Measurements from ENCODE around the gene TUBA4B.

TUBA4B gene

GRCh38 chr2:219223831-219224610 is 29.0 kb upstream of the TUBA4B start:
- ChIA-PET POLR2A (no interaction called here), CTCF (interaction anchor here (0.8 to 1.4 kb wide), 3 partner anchors 18 to 24 kb away, joined by 3 to 6 read pairs (median 3); partner anchors contain the start of genes GLB1L and STK16)
- Histone ChIP-seq H3K27me3 (replicated peaks in 2 of 5; ENCODE audit: control insufficient read depth in 4 of 5, insufficient read depth in 5 of 5, low read length in 4 of 5) (no peaks in the 10 kb centered on the region), H3K36me3 (ENCODE audit: control insufficient read depth in 4 of 4, insufficient read depth in 4 of 4, low read length in 3 of 4) (peaks cover 23 to 70% (median 51%) of the 10 kb centered on the region in 4 experiments), H3K4me3 (ENCODE audit: control insufficient read depth in 1 of 7, extremely low read depth in 1 of 7, insufficient read depth in 4 of 7, low read depth in 2 of 7, low read length in 6 of 7) (no peak overlapping the region), H3K4me1 (ENCODE audit: control extremely low read depth in 1 of 4, control insufficient read depth in 4 of 4, insufficient read depth in 4 of 4, low read length in 3 of 4) (peaks cover 6 to 35% (median 27%) of the 10 kb centered on the region in 4 experiments), H3K9me3 (ENCODE audit: control extremely low read depth in 1 of 5, control insufficient read depth in 4 of 5, insufficient read depth in 2 of 5, low read depth in 1 of 5, low read length in 4 of 5) (no peaks in the 10 kb centered on the region), H3K27ac (ENCODE audit: insufficient read depth in 1 of 2, low read depth in 1 of 2, low read length in 2 of 2, poor library complexity in 1 of 2, severe bottlenecking in 2 of 2) (no peak overlapping the region)
- 98% methylated on average over 27 of the region's 31 CpGs for WGBS (ENCODE audit: insufficient coverage)
- DNase-seq, result no peak

GRCh38 chr2:219225350-219225749 is 27.7 kb upstream of the TUBA4B start:
- Histone ChIP-seq H3K27me3 (replicated peaks in 2 of 5; ENCODE audit: control insufficient read depth in 4 of 5, insufficient read depth in 5 of 5, low read length in 4 of 5) (no peaks in the 10 kb centered on the region), H3K4me3 (ENCODE audit: control insufficient read depth in 1 of 7, extremely low read depth in 1 of 7, insufficient read depth in 4 of 7, low read depth in 2 of 7, low read length in 6 of 7) (no peak overlapping the region), H3K27ac (ENCODE audit: insufficient read depth in 1 of 2, low read depth in 1 of 2, low read length in 2 of 2, poor library complexity in 1 of 2, severe bottlenecking in 2 of 2) (no peak overlapping the region), H3K36me3 (ENCODE audit: control insufficient read depth in 4 of 4, insufficient read depth in 4 of 4, low read length in 3 of 4) (peaks cover 20 to 64% (median 43%) of the 10 kb centered on the region in 4 experiments), H3K9me3 (ENCODE audit: control extremely low read depth in 1 of 5, control insufficient read depth in 4 of 5, insufficient read depth in 2 of 5, low read depth in 1 of 5, low read length in 4 of 5) (no peaks in the 10 kb centered on the region), H3K4me1 (ENCODE audit: control extremely low read depth in 1 of 4, control insufficient read depth in 4 of 4, insufficient read depth in 4 of 4, low read length in 3 of 4) (peaks cover 7 to 33% (median 29%) of the 10 kb centered on the region in 4 experiments)
- peak in 1 of 3 donors; percentile 26 for DNase-seq
- 37% methylated on average over 3 of the region's 3 CpGs for WGBS (ENCODE audit: insufficient coverage)
- ChIA-PET POLR2A (no interaction called here), CTCF (interaction anchor here (1.3 kb wide), 1 partner anchor 68 kb away, joined by 3 read pairs; no protein-coding TSS in a partner anchor)

GRCh38 chr2:219228041-219228910 is 24.8 kb upstream of the TUBA4B start:
- H3K36me3 ChIP-seq (ENCODE audit: control insufficient read depth in 4 of 4, insufficient read depth in 4 of 4, low read length in 3 of 4), result peaks cover 21 to 52% (median 31%) of the 10 kb centered on the region in 4 experiments
- CTCF ChIA-PET, result interaction anchor here (1.5 to 5.2 kb wide), 5 partner anchors 13 to 198 kb away, joined by 3 to 41 read pairs (median 15); partner anchors contain the start of genes GLB1L, STK16, TUBA4A and TUBA4B
- DNase-seq, result no peak
- no peaks in the 10 kb centered on the region for H3K9me3 ChIP-seq (ENCODE audit: control extremely low read depth in 1 of 5, control insufficient read depth in 4 of 5, insufficient read depth in 2 of 5, low read depth in 1 of 5, low read length in 4 of 5)
- WGBS (ENCODE audit: insufficient coverage), result 35% methylated on average over 6 of the region's 7 CpGs
- H3K27ac ChIP-seq (ENCODE audit: insufficient read depth in 1 of 2, low read depth in 1 of 2, low read length in 2 of 2, poor library complexity in 1 of 2, severe bottlenecking in 2 of 2), result peak overlapping the region; percentile 85 to 90
- H3K4me1 ChIP-seq (ENCODE audit: control extremely low read depth in 1 of 4, control insufficient read depth in 4 of 4, insufficient read depth in 4 of 4, low read length in 3 of 4), result peaks cover 10 to 41% (median 36%) of the 10 kb centered on the region in 4 experiments
- POLR2A ChIA-PET, result interaction anchor here (0.6 to 2.0 kb wide), 5 partner anchors 9 to 415 kb away, joined by 3 to 12 read pairs (median 4); partner anchors contain the start of genes ABCB6, GLB1L, STK16 and TUBA4A
- peak overlapping the region; percentile 60 to 98 (median 91) for H3K4me3 ChIP-seq (ENCODE audit: control insufficient read depth in 1 of 7, extremely low read depth in 1 of 7, insufficient read depth in 4 of 7, low read depth in 2 of 7, low read length in 6 of 7)
- no peaks in the 10 kb centered on the region for H3K27me3 ChIP-seq (replicated peaks in 2 of 5; ENCODE audit: control insufficient read depth in 4 of 5, insufficient read depth in 5 of 5, low read length in 4 of 5)

GRCh38 chr2:219228911-219229304 is 24.1 kb upstream of the TUBA4B start:
- WGBS (ENCODE audit: insufficient coverage), result 1% methylated on average over 16 of the region's 19 CpGs
- CTCF ChIA-PET, result interaction anchor here (1.1 to 5.2 kb wide), 10 partner anchors 9 to 67 kb away, joined by 3 to 41 read pairs (median 6); partner anchors contain the start of genes GLB1L, STK16, TUBA4A and TUBA4B
- peak overlapping the region; percentile 60 to 98 (median 91) for H3K4me3 ChIP-seq (ENCODE audit: control insufficient read depth in 1 of 7, extremely low read depth in 1 of 7, insufficient read depth in 4 of 7, low read depth in 2 of 7, low read length in 6 of 7)
- no peak for DNase-seq
- no peaks in the 10 kb centered on the region for H3K9me3 ChIP-seq (ENCODE audit: control extremely low read depth in 1 of 5, control insufficient read depth in 4 of 5, insufficient read depth in 2 of 5, low read depth in 1 of 5, low read length in 4 of 5)
- peak overlapping the region; percentile 85 to 90 for H3K27ac ChIP-seq (ENCODE audit: insufficient read depth in 1 of 2, low read depth in 1 of 2, low read length in 2 of 2, poor library complexity in 1 of 2, severe bottlenecking in 2 of 2)
- H3K27me3 ChIP-seq (replicated peaks in 2 of 5; ENCODE audit: control insufficient read depth in 4 of 5, insufficient read depth in 5 of 5, low read length in 4 of 5), result no peaks in the 10 kb centered on the region
- H3K4me1 ChIP-seq (ENCODE audit: control extremely low read depth in 1 of 4, control insufficient read depth in 4 of 4, insufficient read depth in 4 of 4, low read length in 3 of 4), result peaks cover 10 to 41% (median 36%) of the 10 kb centered on the region in 4 experiments
- POLR2A ChIA-PET, result interaction anchor here (0.7 to 2.0 kb wide), 5 partner anchors 10 to 26 kb away, joined by 3 to 12 read pairs (median 4); partner anchors contain the start of genes ABCB6, GLB1L, STK16 and TUBA4A
- peaks cover 20 to 52% (median 31%) of the 10 kb centered on the region in 4 experiments for H3K36me3 ChIP-seq (ENCODE audit: control insufficient read depth in 4 of 4, insufficient read depth in 4 of 4, low read length in 3 of 4)

GRCh38 chr2:219229305-219230058 is 23.6 kb upstream of the TUBA4B start, which contains the start of the genes ANKZF1 and ATG9A:
TSS of gene ANKZF1 (plus strand) at chr2:219229806. CDS start at chr2:219230258, 452 bp downstream.
TSS of gene ATG9A (minus strand) at chr2:219229636. CDS start at chr2:219228024, 1,612 bp downstream.
- H3K9me3 ChIP-seq (ENCODE audit: control extremely low read depth in 1 of 5, control insufficient read depth in 4 of 5, insufficient read depth in 2 of 5, low read depth in 1 of 5, low read length in 4 of 5), result no peaks in the 10 kb centered on the region
- no peaks in the 10 kb centered on the region for H3K27me3 ChIP-seq (replicated peaks in 2 of 5; ENCODE audit: control insufficient read depth in 4 of 5, insufficient read depth in 5 of 5, low read length in 4 of 5)
- POLR2A ChIA-PET, result interaction anchor here (0.7 to 2.0 kb wide), 9 partner anchors 11 to 65 kb away, joined by 3 to 12 read pairs (median 4); partner anchors contain the start of genes ABCB6, DNAJB2, GLB1L and STK16
- WGBS (ENCODE audit: insufficient coverage), result under 1% methylated on average over 68 of the region's 80 CpGs
- peak within 1 kb of the TSS; percentile 60 to 98 (median 91) for H3K4me3 ChIP-seq (ENCODE audit: control insufficient read depth in 1 of 7, extremely low read depth in 1 of 7, insufficient read depth in 4 of 7, low read depth in 2 of 7, low read length in 6 of 7)
- CTCF ChIA-PET, result interaction anchor here (0.9 to 5.2 kb wide), 11 partner anchors 10 to 66 kb away, joined by 3 to 41 read pairs (median 5); partner anchors contain the start of genes DNAJB2, GLB1L, STK16 and TUBA4A
- H3K4me1 ChIP-seq (ENCODE audit: control extremely low read depth in 1 of 4, control insufficient read depth in 4 of 4, insufficient read depth in 4 of 4, low read length in 3 of 4), result peaks cover 10 to 41% (median 36%) of the 10 kb centered on the region in 4 experiments
- peak within 1 kb of the TSS; percentile 85 to 90 for H3K27ac ChIP-seq (ENCODE audit: insufficient read depth in 1 of 2, low read depth in 1 of 2, low read length in 2 of 2, poor library complexity in 1 of 2, severe bottlenecking in 2 of 2)
- peaks cover 20 to 52% (median 30%) of the 10 kb centered on the region in 4 experiments for H3K36me3 ChIP-seq (ENCODE audit: control insufficient read depth in 4 of 4, insufficient read depth in 4 of 4, low read length in 3 of 4)
- peak; percentile 97 to 99 (median 99) for DNase-seq
